HG03196 (cell line): ENCODE data around the gene PKIG.
A peak's percentile ranks its signal among the peaks of the same experiment; 100 is the strongest.

Source experiments
- ATAC-seq: cut with Tn5 transposase; IDR thresholded peaks from one replicate; pipeline ENCODE4 v1.9.1; 2021; ENCODE audit not compliant: unreplicated experiment

The PKIG gene

GRCh38 chr20:44594730-44595129 is 12.4 kb downstream of the PKIG start:
- no peak for ATAC-seq

GRCh38 chr20:44596010-44596409 is 13.6 kb downstream of the PKIG start:
- no peak for ATAC-seq

GRCh38 chr20:44596876-44597275 is 14.5 kb downstream of the PKIG start:
- ATAC-seq: no peak

- ATAC-seq: no peak
Observed at GRCh38 chr20:44597516-44597915, 15.1 kb downstream of the PKIG start.

GRCh38 chr20:44597930-44598329 is 15.6 kb downstream of the PKIG start:
- ATAC-seq: no peak

- no peak for ATAC-seq
Observed at GRCh38 chr20:44598423-44599305, 16.3 kb downstream of the PKIG start.

- no peak for ATAC-seq
Observed at GRCh38 chr20:44599715-44600114, 17.3 kb downstream of the PKIG start.

- no peak for ATAC-seq
Observed at GRCh38 chr20:44600301-44600700, 17.9 kb downstream of the PKIG start.

GRCh38 chr20:44600758-44601201 is 18.4 kb downstream of the PKIG start:
- no peak for ATAC-seq

GRCh38 chr20:44601236-44601671 is 18.9 kb downstream of the PKIG start:
- no peak for ATAC-seq

- ATAC-seq: no peak
Observed at GRCh38 chr20:44601801-44602204, 19.4 kb downstream of the PKIG start.

- ATAC-seq: no peak
Observed at GRCh38 chr20:44603327-44603726, 20.9 kb downstream of the PKIG start.

- no peak for ATAC-seq
Observed at GRCh38 chr20:44606725-44607441, 24.5 kb downstream of the PKIG start.

GRCh38 chr20:44609006-44609515 is 26.7 kb downstream of the PKIG start:
- ATAC-seq: no peak

- peak; percentile 85 for ATAC-seq
Observed at GRCh38 chr20:44609516-44610312, 27.3 kb downstream of the PKIG start.

- ATAC-seq: no peak
Observed at GRCh38 chr20:44610313-44610962, 28.1 kb downstream of the PKIG start.

- no peak for ATAC-seq
Observed at GRCh38 chr20:44613575-44613974, 31.2 kb downstream of the PKIG start.

- no peak for ATAC-seq
Observed at GRCh38 chr20:44614525-44614924, 32.1 kb downstream of the PKIG start.

GRCh38 chr20:44615169-44615791 is 32.9 kb downstream of the PKIG start:
- ATAC-seq: no peak
